OCI-LY1 (cell line): ENCODE results near the gene PTGDS.

ENCODE experiments used
- H2AFZ ChIP-seq: fragments of 200-600 bp; sonication (generic), shearing (Covaris generic); 2 replicates; pipeline ENCODE4 v1.6.0; 2014; ENCODE audit warnings: antibody characterized with exemption, mild to moderate bottlenecking, low read length
- H3F3A ChIP-seq: fragments of 200-600 bp; sonication (generic), shearing (Covaris generic); 2 replicates; pipeline ENCODE4 v1.6.0; 2014; ENCODE audit warnings: mild to moderate bottlenecking, antibody characterized with exemption, low read length, moderate library complexity; ENCODE audit not compliant: insufficient read depth
- H3K27ac ChIP-seq: fragments of 200-600 bp; sonication (generic); 2 replicates; pipeline ENCODE4 v1.5.1; 2014; ENCODE audit warnings: low read length, mixed run types, mild to moderate bottlenecking, low read depth; ENCODE audit not compliant: poor library complexity, severe bottlenecking
- H3K27me3 ChIP-seq: fragments of 200-600 bp; sonication (generic); 2 replicates; pipeline ENCODE4 v1.6.0; 2014; ENCODE audit warnings: antibody characterized with exemption, mild to moderate bottlenecking, low read length, moderate library complexity; ENCODE audit not compliant: insufficient read depth
- H3K36me3 ChIP-seq: fragments of 200-600 bp; sonication (generic); 2 replicates; pipeline ENCODE4 v1.6.1; 2014; ENCODE audit warnings: mild to moderate bottlenecking, antibody characterized with exemption, low read length, moderate library complexity, mixed read lengths; ENCODE audit not compliant: insufficient read depth
- H3K4me1 ChIP-seq: fragments of 200-600 bp; sonication (generic); 2 replicates; pipeline ENCODE4 v1.5.1; 2014; ENCODE audit warnings: mild to moderate bottlenecking, low read length, moderate library complexity; ENCODE audit not compliant: insufficient read depth, severe bottlenecking
- H3K4me2 ChIP-seq: fragments of 200-600 bp; sonication (generic), shearing (Covaris generic); 2 replicates; pipeline ENCODE4 v1.6.1; 2014; ENCODE audit warnings: low read length
- H3K4me3 ChIP-seq: fragments of 200-600 bp; sonication (generic); 2 replicates; pipeline ENCODE4 v1.5.1; 2014; ENCODE audit warnings: low read length, low read depth, mild to moderate bottlenecking, mixed read lengths; ENCODE audit not compliant: poor library complexity, severe bottlenecking
- H3K79me2 ChIP-seq: fragments of 200-600 bp; shearing (Covaris generic); 2 replicates; pipeline ENCODE4 v1.6.1; 2016; ENCODE audit warnings: mixed run types, low read length, mixed read lengths; ENCODE audit not compliant: insufficient read depth
- H3K9ac ChIP-seq: fragments of 200-600 bp; sonication (generic), shearing (Covaris generic); 2 replicates; pipeline ENCODE4 v1.6.1; 2014; ENCODE audit warnings: mild to moderate bottlenecking, low read length, mixed read lengths
- H3K9me2 ChIP-seq: fragments of 200-600 bp; sonication (generic), shearing (Covaris generic); 2 replicates; pipeline ENCODE4 v1.6.1; 2014; ENCODE audit warnings: low read depth, mild to moderate bottlenecking, low read length, mixed read lengths
- H3K9me3 ChIP-seq: fragments of 200-600 bp; shearing (Covaris generic); 2 replicates; pipeline ENCODE4 v1.6.1; 2014; ENCODE audit warnings: low read length, mixed read lengths
- H4K20me1 ChIP-seq: fragments of 200-600 bp; sonication (generic), shearing (Covaris generic); 2 replicates; pipeline ENCODE4 v1.6.0; 2016; ENCODE audit warnings: mild to moderate bottlenecking, low read length; ENCODE audit not compliant: insufficient read depth
- EZH2 ChIP-seq: fragments of 200-600 bp; sonication (generic), shearing (Covaris generic); IDR thresholded peaks from 2 replicates; pipeline ENCODE4 v1.8.0; 2017; ENCODE audit warnings: borderline replicate concordance, mixed run types, mild to moderate bottlenecking, antibody characterized with exemption, low read length, moderate library complexity, mixed read lengths
- TF ChIP-seq, protein P1 (sequence below): fragments of 200-600 bp; sonication (generic), shearing (Covaris generic); IDR thresholded peaks from 2 replicates; pipeline ENCODE4 v1.5.1; 2017; ENCODE audit warnings: mild to moderate bottlenecking, antibody characterized with exemption, low read length, moderate library complexity, mixed read lengths

The PTGDS gene

DNA sequence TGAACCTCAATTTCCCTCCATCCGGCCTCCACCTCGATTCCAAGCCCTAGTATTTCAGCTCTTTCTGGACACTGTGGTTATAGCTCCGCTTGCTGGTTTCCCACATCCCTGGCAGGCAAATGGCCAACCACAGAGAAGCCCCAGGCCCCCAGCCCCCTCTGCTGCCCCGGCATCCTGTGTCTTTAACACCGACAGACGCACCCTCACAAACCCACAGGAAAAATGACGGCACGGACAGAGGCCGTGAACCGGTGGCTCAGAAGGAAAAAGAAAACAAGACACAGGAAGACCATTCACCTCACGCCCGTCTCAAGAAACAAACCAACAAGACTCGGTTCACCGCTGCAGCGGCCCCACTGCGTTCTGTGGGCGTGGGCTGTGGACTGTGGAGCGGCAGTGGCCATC lies 20.5 kb downstream of the PTGDS start:
- Histone ChIP-seq H3K79me2 (no peaks in the 10 kb centered on the region), H3K9me3 (no peaks in the 10 kb centered on the region), H3K9me2 (no peaks in the 10 kb centered on the region), H2AFZ (no peak overlapping the region), H4K20me1 (no peaks in the 10 kb centered on the region), H3K27ac (no peak overlapping the region), H3K4me1 (peaks cover 24% of the 10 kb centered on the region), H3K27me3 (no peaks in the 10 kb centered on the region), H3K4me3 (no peak overlapping the region), H3K4me2 (no peak overlapping the region), H3F3A (no peaks in the 10 kb centered on the region), H3K36me3 (no peaks in the 10 kb centered on the region; the same call in 1 of the 2 replicates), H3K9ac (no peak overlapping the region)
- TF ChIP-seq EZH2 = no peak
- TF ChIP-seq, protein P1, sequence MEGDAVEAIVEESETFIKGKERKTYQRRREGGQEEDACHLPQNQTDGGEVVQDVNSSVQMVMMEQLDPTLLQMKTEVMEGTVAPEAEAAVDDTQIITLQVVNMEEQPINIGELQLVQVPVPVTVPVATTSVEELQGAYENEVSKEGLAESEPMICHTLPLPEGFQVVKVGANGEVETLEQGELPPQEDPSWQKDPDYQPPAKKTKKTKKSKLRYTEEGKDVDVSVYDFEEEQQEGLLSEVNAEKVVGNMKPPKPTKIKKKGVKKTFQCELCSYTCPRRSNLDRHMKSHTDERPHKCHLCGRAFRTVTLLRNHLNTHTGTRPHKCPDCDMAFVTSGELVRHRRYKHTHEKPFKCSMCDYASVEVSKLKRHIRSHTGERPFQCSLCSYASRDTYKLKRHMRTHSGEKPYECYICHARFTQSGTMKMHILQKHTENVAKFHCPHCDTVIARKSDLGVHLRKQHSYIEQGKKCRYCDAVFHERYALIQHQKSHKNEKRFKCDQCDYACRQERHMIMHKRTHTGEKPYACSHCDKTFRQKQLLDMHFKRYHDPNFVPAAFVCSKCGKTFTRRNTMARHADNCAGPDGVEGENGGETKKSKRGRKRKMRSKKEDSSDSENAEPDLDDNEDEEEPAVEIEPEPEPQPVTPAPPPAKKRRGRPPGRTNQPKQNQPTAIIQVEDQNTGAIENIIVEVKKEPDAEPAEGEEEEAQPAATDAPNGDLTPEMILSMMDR = no peak

DNA sequence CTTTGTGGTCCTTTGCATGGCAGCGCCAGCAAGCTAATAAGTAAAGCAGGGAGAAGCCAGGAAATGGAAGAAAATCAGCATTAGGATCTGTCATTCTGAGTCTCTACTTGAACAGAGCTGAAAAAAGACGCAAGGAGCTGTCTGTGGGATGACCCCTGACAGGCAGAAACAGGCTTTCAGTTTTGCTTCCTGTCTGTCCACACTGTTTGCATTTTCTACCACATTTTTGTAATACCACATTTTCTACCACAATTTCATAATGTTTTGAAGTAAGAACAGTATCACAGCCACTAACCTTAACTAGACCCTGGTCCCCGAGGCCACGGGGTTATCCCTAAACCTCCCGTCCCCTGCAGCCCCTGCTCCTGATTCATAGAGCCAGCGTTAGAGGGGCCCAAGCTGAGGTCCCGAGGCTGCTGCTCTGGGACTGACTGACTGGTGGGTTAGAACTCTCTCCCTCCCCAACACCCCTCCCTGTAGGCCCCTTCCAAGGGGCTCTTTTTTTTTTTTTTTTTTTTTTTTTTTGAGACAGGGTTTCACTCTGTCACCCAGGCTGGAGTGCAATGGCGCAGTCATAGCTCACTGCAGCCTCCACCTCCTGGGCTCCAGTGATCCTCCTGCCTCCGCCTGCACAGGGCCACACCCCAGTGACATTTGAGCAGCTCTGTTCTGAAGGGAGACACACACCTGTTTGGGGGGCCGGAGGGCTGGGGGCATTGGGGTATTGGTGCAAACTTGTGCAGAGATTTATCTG lies 23.1 kb downstream of the PTGDS start:
- H3K9me2 ChIP-seq = no peaks in the 10 kb centered on the region
- no peaks in the 10 kb centered on the region for H3K27me3 ChIP-seq
- H3K27ac ChIP-seq = no peak overlapping the region
- no peaks in the 10 kb centered on the region for H4K20me1 ChIP-seq
- H3K4me1 ChIP-seq = peaks cover 15% of the 10 kb centered on the region
- H3K9me3 ChIP-seq = no peaks in the 10 kb centered on the region
- no peak for TF ChIP-seq EZH2
- TF ChIP-seq, protein P1 = no peak
- no peaks in the 10 kb centered on the region for H3F3A ChIP-seq
- no peak overlapping the region for H3K4me2 ChIP-seq
- no peaks in the 10 kb centered on the region for H3K36me3 ChIP-seq
- H3K79me2 ChIP-seq = no peaks in the 10 kb centered on the region
- H3K9ac ChIP-seq = no peak overlapping the region
- no peak overlapping the region for H2AFZ ChIP-seq
- H3K4me3 ChIP-seq = no peak overlapping the region

DNA sequence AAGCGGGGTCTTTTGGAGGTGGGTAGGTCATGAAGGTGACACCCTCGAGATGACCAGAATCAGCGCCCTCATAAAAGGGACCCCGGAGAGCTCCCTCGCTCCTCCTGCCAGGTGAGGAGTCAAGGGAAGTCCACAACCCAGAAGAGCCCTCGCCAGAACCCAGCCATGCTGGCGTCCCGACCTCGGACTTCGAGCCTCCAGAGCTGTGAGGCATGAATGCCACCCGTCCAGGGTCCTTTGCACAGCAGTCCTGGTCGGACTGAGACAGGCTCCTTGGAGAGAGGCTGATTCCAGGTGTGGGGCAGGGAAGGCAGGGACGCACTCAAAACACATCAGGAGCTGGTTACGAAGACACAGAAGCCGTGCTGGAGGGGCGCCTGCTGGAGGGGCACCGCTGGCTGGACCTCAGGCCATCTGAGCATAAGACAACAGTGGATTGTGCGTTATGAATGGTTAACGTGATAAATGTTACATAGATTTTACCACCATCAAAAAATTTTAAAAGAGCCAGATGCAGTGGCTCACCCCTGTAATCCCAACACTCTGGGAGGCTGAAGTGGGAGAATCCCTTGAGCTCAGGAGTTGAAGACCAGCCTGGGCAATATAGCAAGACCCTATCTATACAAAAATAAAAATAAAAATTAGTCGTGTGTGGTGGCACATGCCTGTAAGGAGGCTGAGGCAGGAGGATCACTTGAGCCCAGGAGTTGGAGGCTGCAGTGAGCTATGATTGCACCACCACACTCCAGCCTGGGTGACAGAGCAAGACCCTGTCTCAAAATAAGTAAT lies 24.7 kb downstream of the PTGDS start:
- Histone ChIP-seq H3K9me3 (no peaks in the 10 kb centered on the region), H3K9me2 (no peaks in the 10 kb centered on the region), H3K36me3 (no peaks in the 10 kb centered on the region), H3K9ac (no peak overlapping the region), H2AFZ (no peak overlapping the region), H3K79me2 (no peaks in the 10 kb centered on the region), H3K4me3 (no peak overlapping the region), H3K4me1 (peaks cover 7% of the 10 kb centered on the region), H3F3A (no peaks in the 10 kb centered on the region), H3K27ac (no peak overlapping the region), H3K27me3 (no peaks in the 10 kb centered on the region), H3K4me2 (no peak overlapping the region), H4K20me1 (no peaks in the 10 kb centered on the region)
- TF ChIP-seq EZH2 = no peak
- TF ChIP-seq, protein P1 = no peak
